ENCODE data around the gene DPP6.

DPP6 gene

DNA sequence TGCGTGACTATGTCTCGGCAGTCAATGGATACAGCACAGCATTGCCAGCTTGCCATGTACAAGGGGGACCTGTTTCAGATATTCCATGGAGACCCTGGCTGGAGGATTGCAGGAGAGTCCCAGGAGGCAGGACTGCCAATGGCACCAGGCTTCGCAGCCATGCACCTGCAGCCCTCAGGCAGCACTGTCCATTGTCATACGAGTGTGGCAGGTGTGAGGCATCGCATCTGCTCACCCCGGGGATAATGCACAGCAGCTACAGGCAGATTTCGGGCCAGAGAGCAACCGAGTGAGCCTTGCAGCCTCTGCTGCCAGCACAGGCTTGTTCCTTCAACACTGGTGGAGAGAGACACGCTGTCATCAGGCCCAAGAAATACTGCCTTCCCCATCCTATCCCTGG, 535.6 kb downstream of the DPP6 start:
- TF ChIP-seq, protein P1, sequence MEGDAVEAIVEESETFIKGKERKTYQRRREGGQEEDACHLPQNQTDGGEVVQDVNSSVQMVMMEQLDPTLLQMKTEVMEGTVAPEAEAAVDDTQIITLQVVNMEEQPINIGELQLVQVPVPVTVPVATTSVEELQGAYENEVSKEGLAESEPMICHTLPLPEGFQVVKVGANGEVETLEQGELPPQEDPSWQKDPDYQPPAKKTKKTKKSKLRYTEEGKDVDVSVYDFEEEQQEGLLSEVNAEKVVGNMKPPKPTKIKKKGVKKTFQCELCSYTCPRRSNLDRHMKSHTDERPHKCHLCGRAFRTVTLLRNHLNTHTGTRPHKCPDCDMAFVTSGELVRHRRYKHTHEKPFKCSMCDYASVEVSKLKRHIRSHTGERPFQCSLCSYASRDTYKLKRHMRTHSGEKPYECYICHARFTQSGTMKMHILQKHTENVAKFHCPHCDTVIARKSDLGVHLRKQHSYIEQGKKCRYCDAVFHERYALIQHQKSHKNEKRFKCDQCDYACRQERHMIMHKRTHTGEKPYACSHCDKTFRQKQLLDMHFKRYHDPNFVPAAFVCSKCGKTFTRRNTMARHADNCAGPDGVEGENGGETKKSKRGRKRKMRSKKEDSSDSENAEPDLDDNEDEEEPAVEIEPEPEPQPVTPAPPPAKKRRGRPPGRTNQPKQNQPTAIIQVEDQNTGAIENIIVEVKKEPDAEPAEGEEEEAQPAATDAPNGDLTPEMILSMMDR (IDR thresholded peaks at IDR 0.05; ENCODE audit: low read depth, low read length, missing control alignments), result no peak
- no peak for DNase-seq (ENCODE audit: extremely low read depth, low read depth)
- H3K4me3 ChIP-seq (replicated peaks; ENCODE audit: low read depth, low read length), result no peak overlapping the region

DNA sequence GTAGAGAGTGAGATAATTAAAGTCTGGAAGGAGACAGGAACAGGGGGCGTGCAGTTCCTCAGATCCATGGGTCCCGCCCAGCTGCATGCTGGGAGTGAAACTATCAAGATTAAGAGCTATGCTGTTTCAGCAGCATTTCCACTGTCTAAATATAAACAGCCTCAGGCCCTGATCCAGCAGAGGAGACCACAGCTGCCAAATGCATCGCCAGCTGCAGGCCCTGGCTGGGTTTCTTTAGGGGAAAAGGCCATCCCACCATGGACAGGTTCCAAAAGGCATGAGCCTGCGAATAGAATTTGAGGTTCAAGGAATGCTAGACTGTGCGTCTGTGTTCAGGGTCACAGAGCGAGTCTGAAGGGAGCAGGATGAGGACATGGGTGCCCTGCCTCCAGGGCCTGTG, 539.3 kb downstream of the DPP6 start:
- TF ChIP-seq, protein P1 (IDR thresholded peaks at IDR 0.05; ENCODE audit: low read depth, low read length, missing control alignments), result no peak
- no peak for DNase-seq (ENCODE audit: extremely low read depth, low read depth)
- no peak overlapping the region for H3K4me3 ChIP-seq (replicated peaks; ENCODE audit: low read depth, low read length)

DNA sequence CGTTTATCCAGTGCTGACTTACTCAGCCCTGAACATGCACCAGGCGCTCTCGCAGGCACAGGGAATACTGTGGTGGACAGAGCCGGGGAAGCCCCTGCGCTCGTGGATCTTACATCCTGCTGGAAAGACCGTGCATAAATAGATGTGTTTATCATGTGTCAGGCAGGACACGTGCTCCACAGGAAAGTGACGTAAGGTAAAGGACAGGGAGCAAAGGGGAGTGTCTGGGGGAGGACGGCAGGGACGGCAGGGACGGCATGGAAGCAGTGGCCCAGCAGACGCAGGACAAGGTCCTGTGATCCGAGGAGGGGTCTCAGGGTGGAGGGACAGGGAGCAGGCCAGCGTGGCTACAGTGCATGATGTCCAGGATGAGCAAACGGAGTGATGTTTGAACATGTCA, 540.2 kb downstream of the DPP6 start:
- TF ChIP-seq, protein P1 (IDR thresholded peaks at IDR 0.05; ENCODE audit: low read depth, low read length, missing control alignments), result no peak
- H3K4me3 ChIP-seq (replicated peaks; ENCODE audit: low read depth, low read length), result no peak overlapping the region
- DNase-seq (ENCODE audit: extremely low read depth, low read depth), result no peak

DNA sequence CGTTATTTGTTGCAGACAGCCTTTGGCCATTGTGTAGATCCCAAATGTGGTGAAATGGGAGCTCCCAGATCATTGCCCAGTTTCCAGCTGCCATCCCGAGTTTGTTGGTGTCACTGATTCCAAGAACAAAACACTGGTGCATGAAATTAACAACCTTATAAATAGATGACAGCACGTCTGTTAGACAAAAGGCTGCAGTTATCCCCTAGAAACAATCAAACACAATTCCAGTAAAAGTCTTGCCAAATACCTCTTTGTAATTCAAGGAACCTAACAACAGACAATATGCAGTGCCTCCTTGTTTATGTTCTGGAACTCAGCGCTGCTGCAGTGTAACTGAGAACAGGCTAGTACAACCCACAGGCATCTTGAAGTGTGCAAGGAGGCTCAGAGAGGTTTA, 546.2 kb downstream of the DPP6 start:
- TF ChIP-seq, protein P1 (IDR thresholded peaks at IDR 0.05; ENCODE audit: low read depth, low read length, missing control alignments), result no peak
- no peak for DNase-seq (ENCODE audit: extremely low read depth, low read depth)
- no peak overlapping the region for H3K4me3 ChIP-seq (replicated peaks; ENCODE audit: low read depth, low read length)

DNA sequence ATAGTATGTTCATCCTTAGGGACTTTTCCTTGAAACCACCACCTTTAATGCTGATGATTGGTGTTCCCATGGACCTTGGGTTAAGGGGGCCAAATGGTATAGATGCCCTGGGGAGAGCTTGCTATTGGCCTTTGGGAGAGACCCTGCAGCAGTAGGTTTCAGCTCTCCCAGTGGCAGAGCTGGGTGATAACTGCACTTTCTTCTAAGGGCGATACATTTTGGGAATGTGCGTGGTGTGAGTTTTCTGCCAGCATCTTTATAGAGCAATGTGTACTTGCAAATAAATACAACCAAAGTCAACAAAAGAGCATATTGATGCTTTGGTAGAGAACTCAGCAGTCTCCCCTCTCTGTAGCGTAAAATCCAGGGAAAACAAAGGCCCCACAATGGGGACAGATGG, 546.7 kb downstream of the DPP6 start:
- H3K4me3 ChIP-seq (replicated peaks; ENCODE audit: low read depth, low read length), result no peak overlapping the region
- TF ChIP-seq, protein P1 (IDR thresholded peaks at IDR 0.05; ENCODE audit: low read depth, low read length, missing control alignments), result no peak
- no peak for DNase-seq (ENCODE audit: extremely low read depth, low read depth)

DNA sequence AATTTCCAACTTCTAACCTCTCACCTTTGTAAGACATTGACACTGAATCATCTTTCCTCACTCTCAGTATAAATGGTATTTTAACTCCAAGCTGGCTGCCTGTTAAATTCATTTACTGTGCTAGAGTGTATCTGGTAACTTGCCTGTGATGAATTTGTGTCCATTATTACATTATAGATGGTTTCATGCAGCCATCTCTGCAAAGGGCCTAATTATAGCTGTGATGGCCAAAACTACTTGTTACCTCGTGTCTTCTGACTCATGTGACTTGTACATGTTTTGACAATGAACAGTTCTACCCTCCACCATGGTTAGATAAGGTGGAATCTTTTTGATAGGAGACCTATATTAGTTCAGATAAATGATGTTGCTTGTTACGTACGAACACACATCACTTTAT, 558.7 kb downstream of the DPP6 start:
- DNase-seq (ENCODE audit: extremely low read depth, low read depth), result no peak
- TF ChIP-seq, protein P1 (IDR thresholded peaks at IDR 0.05; ENCODE audit: low read depth, low read length, missing control alignments), result no peak
- no peak overlapping the region for H3K4me3 ChIP-seq (replicated peaks; ENCODE audit: low read depth, low read length)

DNA sequence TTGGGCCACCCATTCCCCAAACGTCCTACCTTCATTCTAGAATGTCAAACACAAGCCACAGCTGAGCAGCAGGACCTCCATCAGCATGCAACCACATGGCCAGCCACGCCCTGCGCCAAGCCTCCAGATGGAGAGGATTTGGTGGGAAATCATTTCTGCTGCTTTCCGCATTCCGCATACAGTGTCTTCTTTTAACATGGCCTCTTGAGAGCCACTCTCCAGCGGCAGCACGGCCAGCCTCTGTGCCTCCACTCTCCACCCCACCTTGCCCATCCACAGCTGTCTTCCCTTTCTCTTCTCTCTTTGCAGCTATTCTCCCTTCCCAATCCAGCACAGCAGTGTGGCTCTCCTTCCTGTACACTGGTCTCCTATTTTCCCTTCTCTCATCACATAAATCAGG, 561.6 kb downstream of the DPP6 start:
- TF ChIP-seq, protein P1 (IDR thresholded peaks at IDR 0.05; ENCODE audit: low read depth, low read length, missing control alignments), result no peak
- no peak for DNase-seq (ENCODE audit: extremely low read depth, low read depth)

More for the DNA sequence above, 561.6 kb downstream of the DPP6 start:
- no peak overlapping the region for H3K4me3 ChIP-seq (replicated peaks; ENCODE audit: low read depth, low read length)
